Psoas muscle (tissue), 8 donors: ENCODE results near the gene DENND1A. TPM values are rescaled to one million over a fixed set of nuclear protein-coding genes. Genes with fewer than 3 reads are reported as not detected.
"Not testable (repeated sequence)": the region's sequence is repeated elsewhere in the genome, so short reads cannot be mapped to it uniquely, and the experiment has no call there.

ENCODE experiments used
- ATAC-seq, 4 donors: fragments of 200-7000 bp; cut with Tn5 transposase; one replicate each; pipeline ENCODE4 v1.9.1; 2020; ENCODE audit warnings: moderate library complexity in 3 of 4, mild to moderate bottlenecking in 2 of 4
- DNase-seq, 2 donors: peaks; one replicate each; pipeline ENCODE4 v3.0.0-alpha.2; 2020
- H3K27ac ChIP-seq: fragments of 200-600 bp; one replicate; pipeline ENCODE4 v1.8.0; 2022
- H3K27me3 ChIP-seq, 3 donors: fragments of 200-600 bp in 1 of 3; one replicate each; pipeline versions ENCODE4 v1.6.1 to v1.8.0; 2013 to 2022; ENCODE audit warnings: low read length in 2 of 3, mild to moderate bottlenecking in 2 of 3, moderate library complexity in 1 of 3; ENCODE audit not compliant: insufficient read depth in 3 of 3
- H3K36me3 ChIP-seq, 2 donors: fragments of 200-600 bp in 1 of 2; one replicate each; pipeline versions ENCODE4 v1.6.1 to v1.8.0; 2013 to 2022; ENCODE audit warnings: low read depth in 1 of 2, mild to moderate bottlenecking in 1 of 2, moderate library complexity in 1 of 2; ENCODE audit not compliant: insufficient read depth in 1 of 2
- H3K4me1 ChIP-seq: fragments of 200-600 bp; one replicate; pipeline ENCODE4 v1.8.0; 2022
- H3K4me3 ChIP-seq: fragments of 200-600 bp; one replicate; pipeline ENCODE4 v1.8.0; 2022; ENCODE audit warnings: mild to moderate bottlenecking
- H3K9me3 ChIP-seq: fragments of 200-600 bp; one replicate; pipeline ENCODE4 v1.8.0; 2022
- CTCF ChIP-seq: fragments of 200-600 bp; IDR thresholded peaks from one replicate; pipeline ENCODE4 v1.8.0; 2022; ENCODE audit warnings: antibody characterized with exemption
- WGBS, 3 donors: extraction: QIAGEN DNeasy Blood & Tissue Kit; methylation state at CpG; one replicate each; pipeline versions ENCODE4 v1.1.6 to v1.1.7; 2013; 5-methylcytosine and 5-hydroxymethylcytosine counted together
- intact Hi-C, 2 donors: fragments of 100-400 bp; cut with DNase I; formaldehyde crosslinking; loops; one replicate each; pipeline versions ENCODE4 v1.11.0 to v1.14.2; 2022
- polyA plus RNA-seq, 3 donors: library from polyadenylated mRNA; stranded (reverse); fragments of 200-250 nt; gene quantifications; one replicate each; pipeline ENCODE4 v1.2.3, GENCODE V29; 2013
- total RNA-seq, 4 donors: library from RNA; stranded (reverse); fragmentation: NEBNext Ultra II Directional in 2 of 4; extraction: Animal tissue kit (Norgen Biotek cat#: 25700) in 2 of 4; gene quantifications; one replicate each; pipeline versions ENCODE4 v1.2.1 to v1.2.4, GENCODE V29; 2021 to 2023
- donor health status: healthy with polysubstance abuse.
- donor health status: DM: no; HTN: no; CAD: no; lungs with moderate emphysema.
- donor health status: Bipolar disorder and iron deficiency.
- donor health status: healthy.
- donor health status: DM: yes; HTN: yes; CAD: no.
- donor health status: DM: no; HTN: no; CAD: no.
- donor health status: DM: no; HTN: no; CAD: no.
- donor health status: DM: yes; HTN: yes; CAD: no.

The DENND1A gene
- total and polyA plus RNA-seq, 7 donors = 6.1 to 17.3 (median 13.9) TPM

DNA sequence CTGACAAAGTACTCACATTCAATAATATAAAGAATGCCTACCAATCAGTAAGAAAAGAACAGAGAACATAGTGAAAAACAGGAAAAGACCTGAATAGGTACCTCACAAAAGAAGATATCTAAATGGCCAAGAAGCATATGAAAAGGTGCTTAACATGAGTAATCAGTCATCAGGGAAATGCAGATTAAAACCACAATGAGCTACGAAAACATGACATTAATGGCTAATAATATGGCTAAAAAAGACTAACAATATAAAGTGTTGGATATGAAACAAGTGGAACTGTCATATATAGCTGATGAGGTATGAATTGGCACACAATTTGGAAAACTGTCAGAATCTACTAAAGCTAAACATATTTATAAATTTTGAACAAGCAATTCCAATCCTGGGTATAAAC, 18.9 kb downstream of the DENND1A start:
- no peak for DNase-seq
- H3K9me3 ChIP-seq = no peaks in the 10 kb centered on the region
- no peaks in the 10 kb centered on the region for H3K4me1 ChIP-seq
- no peak for TF ChIP-seq CTCF
- no peak overlapping the region for H3K4me3 ChIP-seq
- no peak for ATAC-seq
- no peaks in the 10 kb centered on the region for H3K27me3 ChIP-seq
- WGBS, 3 donors = 83 to 94% (median 90%) methylated on average over 1 of the region's 1 CpG
- intact Hi-C loops = no loop called here
- H3K27ac ChIP-seq = no peak overlapping the region
- H3K36me3 ChIP-seq = no peaks in the 10 kb centered on the region

DNA sequence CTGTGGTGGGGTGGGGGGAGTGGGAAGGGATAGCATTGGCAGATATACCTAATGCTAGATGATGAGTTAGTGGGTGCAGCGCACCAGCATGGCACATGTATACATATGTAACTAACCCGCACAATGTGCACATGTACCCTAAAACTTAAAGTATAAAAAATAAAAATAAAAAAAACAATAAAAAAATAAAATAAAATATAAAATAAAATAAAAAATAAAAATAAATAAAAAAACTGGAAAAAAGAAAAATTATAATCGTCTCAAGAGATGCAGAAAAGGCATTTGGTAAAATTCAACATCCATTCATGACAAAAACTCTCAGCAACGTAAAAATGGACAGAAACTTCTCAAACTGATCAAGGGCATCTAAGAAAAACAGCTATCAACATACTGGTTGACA, 20.7 kb downstream of the DENND1A start:
- H3K27ac ChIP-seq, DNase-seq, intact Hi-C loops, H3K4me3 ChIP-seq, H3K27me3 ChIP-seq, H3K9me3 ChIP-seq, H3K4me1 ChIP-seq, H3K36me3 ChIP-seq, ATAC-seq: not testable (repeated sequence)
- WGBS, 3 donors = 95 to 98% (median 96%) methylated on average over 4 of the region's 4 CpGs

GRCh38 chr9:123903550-123903949, 26.4 kb downstream of the DENND1A start:
- H3K4me3 ChIP-seq, intact Hi-C loops, ATAC-seq, H3K36me3 ChIP-seq, DNase-seq, H3K9me3 ChIP-seq, H3K27ac ChIP-seq, H3K4me1 ChIP-seq, H3K27me3 ChIP-seq: not testable (repeated sequence)
- whole genome bisulfite sequencing, 3 donors = 91 to 99% (median 97%) methylated on average over 15 to 18 of the region's 18 CpGs

- Histone ChIP-seq H3K36me3 (no peaks in the 10 kb centered on the region), H3K27ac (no peak overlapping the region), H3K9me3 (no peaks in the 10 kb centered on the region), H3K27me3 (no peaks in the 10 kb centered on the region), H3K4me1 (no peaks in the 10 kb centered on the region), H3K4me3 (no peak overlapping the region)
- no peak for ATAC-seq
- intact Hi-C loops = no loop called here
- no peak for TF ChIP-seq CTCF
- no peak for DNase-seq
These were observed 35.1 kb downstream of the DENND1A start for GRCh38 chr9:123894822-123895221.

- TF ChIP-seq CTCF = no peak
- no peaks in the 10 kb centered on the region for H3K4me1 ChIP-seq
- ATAC-seq = no peak
- intact Hi-C loops = no loop called here
- H3K27me3 ChIP-seq = no peaks in the 10 kb centered on the region
- no peaks in the 10 kb centered on the region for H3K9me3 ChIP-seq
- no peak for DNase-seq
- no peak overlapping the region for H3K27ac ChIP-seq
- no peak overlapping the region for H3K4me3 ChIP-seq
- no peaks in the 10 kb centered on the region for H3K36me3 ChIP-seq
- WGBS, 3 donors = 62 to 66% (median 62%) methylated on average over 4 of the region's 4 CpGs
These were observed 36.0 kb downstream of the DENND1A start for GRCh38 chr9:123893831-123894460.

DNA sequence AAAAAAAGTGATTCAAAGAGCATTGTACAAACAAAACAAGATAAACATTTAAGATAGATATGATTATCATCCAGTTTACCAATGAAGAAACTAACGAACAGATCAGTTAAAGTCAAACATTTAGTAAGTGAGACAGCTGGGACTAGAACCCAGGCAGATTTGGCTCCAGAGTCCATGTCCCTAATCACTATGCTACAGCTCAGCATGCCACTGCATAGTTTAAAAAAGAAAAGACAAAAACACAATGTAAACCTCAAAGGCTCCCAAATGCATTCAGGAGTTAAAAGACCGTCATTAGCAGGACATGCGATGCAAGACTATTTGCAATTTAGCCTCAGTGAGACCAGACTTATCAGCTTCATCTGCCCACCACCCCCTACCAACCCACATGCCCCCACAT, 36.8 kb downstream of the DENND1A start:
- intact Hi-C loops = no loop called here
- ATAC-seq (no peak), DNase-seq (no peak)
- WGBS, 3 donors = 80 to 93% (median 92%) methylated on average over 3 of the region's 3 CpGs
- Histone ChIP-seq H3K9me3 (no peaks in the 10 kb centered on the region), H3K4me3 (no peak overlapping the region), H3K36me3 (no peaks in the 10 kb centered on the region), H3K27me3 (no peaks in the 10 kb centered on the region), H3K4me1 (no peaks in the 10 kb centered on the region), H3K27ac (no peak overlapping the region)
- no peak for TF ChIP-seq CTCF
